GM19099 (cell line): ENCODE measurements around the gene HAL.
A peak's percentile ranks its signal among the peaks of the same experiment; 100 is the strongest.

Source experiments
- POLR2A ChIP-seq: IDR thresholded peaks from 3 replicates; pipeline ENCODE4 v1.6.1; 2011; ENCODE audit warnings: low read depth; ENCODE audit not compliant: insufficient read length; ENCODE audit errors: extremely low read depth

The HAL gene

GRCh38 chr12:95963096-95963495 is 33.0 kb downstream of the HAL start:
- TF ChIP-seq POLR2A = no peak

- no peak for TF ChIP-seq POLR2A
Measured at GRCh38 chr12:95962222-95962621, 33.9 kb downstream of the HAL start.

DNA sequence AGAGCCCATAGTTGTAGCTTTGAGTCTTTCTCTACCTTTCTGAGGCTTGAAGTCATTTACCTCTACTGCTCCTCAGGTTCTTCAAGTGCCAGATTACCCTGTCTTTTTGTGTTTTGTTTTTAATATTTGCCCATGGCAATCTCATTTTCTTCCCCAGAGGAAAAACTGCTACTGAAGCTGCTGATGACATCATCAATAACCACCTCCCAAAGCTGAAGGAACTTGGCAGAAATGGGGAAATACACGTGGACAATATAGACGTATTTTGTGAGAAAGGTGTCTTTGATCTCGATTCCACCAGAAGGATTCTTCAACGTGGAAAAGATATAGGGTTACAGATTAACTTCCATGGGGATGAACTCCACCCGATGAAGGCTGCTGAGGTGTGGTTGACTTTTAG is 35.9 kb downstream of the HAL start:
- no peak for TF ChIP-seq POLR2A

- no peak for TF ChIP-seq POLR2A
Measured at GRCh38 chr12:95959107-95959506, 37.0 kb downstream of the HAL start.

- no peak for TF ChIP-seq POLR2A
Measured at GRCh38 chr12:95956557-95957145, 39.5 kb downstream of the HAL start.

DNA sequence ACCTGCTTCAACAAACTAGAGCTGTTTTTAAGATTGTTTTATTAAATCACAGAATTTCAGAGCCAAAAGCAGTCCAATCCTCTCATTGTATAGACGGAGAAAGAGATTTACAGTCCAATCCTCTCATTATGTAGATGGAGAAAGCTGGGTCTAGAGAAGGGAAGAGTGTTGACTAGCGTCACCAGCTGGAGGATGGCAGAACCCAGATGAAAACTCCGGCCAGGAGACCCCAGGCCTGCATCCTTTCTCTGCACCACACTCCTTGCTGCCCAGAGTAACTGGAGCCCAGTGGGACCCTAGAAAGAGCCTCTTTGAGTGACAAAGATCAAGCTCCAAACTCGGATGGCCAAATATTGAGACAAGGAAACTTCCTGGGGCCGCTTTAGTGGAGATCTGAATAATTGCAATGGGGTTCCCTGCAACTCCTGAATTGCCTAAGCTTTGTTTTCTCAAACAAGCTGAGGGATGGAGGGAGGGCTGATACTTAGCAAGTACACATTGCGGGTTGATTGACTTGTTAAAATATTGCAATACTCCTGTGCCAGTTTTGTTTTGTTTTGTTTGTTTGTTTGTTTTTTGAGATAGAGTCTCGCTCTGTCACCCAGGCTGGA is 40.5 kb downstream of the HAL start:
- TF ChIP-seq POLR2A = no peak

DNA sequence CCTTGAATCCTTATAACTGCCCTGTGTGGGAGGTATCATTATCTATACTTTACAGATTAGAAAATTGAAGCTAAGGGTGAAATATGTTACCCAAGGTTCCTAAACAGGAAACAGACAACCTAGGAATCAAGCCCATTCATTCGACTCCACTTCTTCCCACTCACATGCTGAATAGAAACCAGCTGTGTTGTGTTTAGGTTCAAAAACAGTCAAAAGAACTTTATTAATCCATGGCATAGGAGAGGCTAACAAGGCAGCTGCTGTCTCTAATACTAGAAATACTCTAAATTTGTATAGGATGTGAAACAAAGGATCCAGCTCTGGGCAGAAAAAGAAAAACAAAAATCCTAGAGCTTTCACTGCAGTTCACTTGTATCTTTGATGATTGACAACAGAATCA is 43.1 kb downstream of the HAL start:
- no peak for TF ChIP-seq POLR2A

- TF ChIP-seq POLR2A = no peak
Measured at GRCh38 chr12:95951515-95951914, 44.6 kb downstream of the HAL start.

DNA sequence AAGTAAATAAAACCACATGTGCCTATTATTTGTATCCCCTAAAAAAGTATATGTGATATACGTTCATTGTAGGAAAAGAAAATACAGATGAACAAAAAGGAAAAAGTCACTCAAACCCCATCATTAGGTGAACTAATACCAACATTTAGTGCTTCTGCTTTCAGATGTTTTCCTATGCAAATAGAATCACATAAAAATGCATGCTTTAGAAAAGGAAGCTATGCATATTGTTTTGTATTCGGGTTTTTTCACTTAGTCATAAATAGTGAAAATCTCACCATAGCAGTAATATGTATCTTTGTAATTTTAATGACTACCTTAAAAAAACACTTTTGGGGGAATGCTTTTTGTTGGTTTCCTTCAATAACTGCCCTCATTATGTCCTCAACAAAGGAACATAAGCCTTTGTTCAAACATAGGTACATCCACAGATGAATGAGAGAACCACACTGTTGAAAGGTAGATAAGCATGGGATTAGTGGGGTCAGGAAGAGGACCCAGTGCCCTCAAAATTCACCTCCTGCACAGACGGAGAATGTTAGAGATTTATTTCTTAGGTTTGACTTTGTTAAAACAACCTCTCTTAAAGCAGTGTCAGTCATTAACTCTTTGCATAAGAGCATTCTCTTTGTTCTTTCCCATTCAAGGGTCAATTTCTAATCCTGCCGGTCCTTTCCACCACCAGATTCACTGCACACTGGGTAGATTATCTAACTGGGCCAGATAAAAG is 46.5 kb downstream of the HAL start:
- no peak for TF ChIP-seq POLR2A

GRCh38 chr12:95944108-95944704 is 51.9 kb downstream of the HAL start:
- no peak for TF ChIP-seq POLR2A

DNA sequence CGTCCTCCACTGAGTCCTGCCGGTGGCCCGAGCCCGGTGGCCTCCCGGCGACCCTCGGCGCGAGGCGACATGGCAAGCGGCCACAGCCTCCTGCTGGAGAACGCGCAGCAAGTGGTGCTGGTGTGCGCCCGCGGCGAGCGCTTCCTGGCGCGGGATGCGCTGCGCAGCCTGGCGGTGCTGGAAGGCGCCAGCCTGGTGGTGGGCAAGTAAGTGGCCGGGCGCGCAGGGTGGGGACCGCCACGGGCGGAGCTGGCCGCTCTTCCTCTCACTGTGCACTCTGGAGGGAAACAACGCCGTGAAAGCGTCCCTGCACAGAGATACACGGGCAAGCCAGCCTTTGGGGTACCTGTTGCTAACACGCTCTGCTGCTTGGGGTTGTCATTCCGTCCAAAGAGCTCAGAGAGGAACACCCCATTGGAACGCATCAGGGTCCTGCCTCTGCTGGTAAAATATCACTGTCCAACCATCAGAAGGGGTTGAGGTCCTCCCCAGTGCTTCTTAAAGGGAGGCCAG is 52.8 kb downstream of the HAL start, which contains the start of gene AMDHD1:
AMDHD1 (plus strand) TSS at position 2 of the 513 bp plus-strand sequence; CDS start at position 70, 68 bp downstream.
- no peak for TF ChIP-seq POLR2A

- TF ChIP-seq POLR2A = peak; percentile 73
Measured at GRCh38 chr12:95942524-95943329, 53.4 kb downstream of the HAL start, which contains the start of gene CCDC38. Gene CCDC38, minus strand, starts transcription at chr12:95942614. Its CDS starts 6,105 bp downstream, at chr12:95936509.

GRCh38 chr12:95942101-95942523 is 54.0 kb downstream of the HAL start:
- TF ChIP-seq POLR2A = no peak

DNA sequence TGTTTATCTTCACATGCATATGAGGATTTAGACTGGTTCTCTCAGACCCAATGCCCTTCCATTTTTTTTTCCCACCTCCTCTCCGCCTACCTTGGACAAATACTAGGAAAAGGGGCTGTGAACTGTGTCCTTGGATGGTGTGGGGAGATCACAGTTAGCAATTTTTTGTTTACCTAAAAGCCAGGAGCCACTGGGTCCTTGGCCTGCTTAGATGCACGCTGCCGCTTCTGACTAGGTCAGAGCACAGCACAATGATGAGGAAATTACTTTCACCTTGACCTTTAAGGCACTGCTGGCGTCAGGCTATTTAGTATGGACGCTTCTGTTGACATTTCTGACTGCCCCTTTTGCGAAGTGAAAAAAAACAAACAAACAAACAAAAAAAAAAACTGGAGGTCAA is 55.6 kb downstream of the HAL start:
- TF ChIP-seq POLR2A = no peak
